GM18507 (cell line): Measurements from ENCODE around the gene PTPRD.

Source experiments
- DNase-seq: peaks from one replicate; pipeline ENCODE4 v3.0.0; 2011; ENCODE audit warnings: low read depth; ENCODE audit not compliant: insufficient read length; ENCODE audit errors: extremely low spot score
- FAIRE-seq: peaks from 2 replicates; lab custom pipeline; 2011; peaks lifted over from hg19 to GRCh38; lab: Jason Lieb, UNC

The PTPRD gene

DNA sequence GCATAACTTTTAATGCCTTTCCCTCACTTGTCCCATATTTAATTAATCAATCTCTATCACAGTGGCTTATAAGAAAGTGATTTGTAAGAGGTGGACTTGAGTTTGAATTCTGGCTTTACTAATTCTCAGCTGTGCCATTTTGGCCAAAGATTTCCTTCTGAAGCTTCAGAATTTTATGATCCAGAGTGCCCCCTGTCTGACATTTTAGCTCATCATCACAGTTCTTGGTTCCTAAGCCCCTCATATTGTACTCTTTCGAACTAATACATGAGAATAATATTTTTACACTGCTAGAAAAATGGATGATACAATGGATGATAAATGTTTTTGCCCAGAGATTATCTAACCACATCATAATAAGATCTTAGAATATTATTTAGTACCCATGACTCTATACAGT lies 1014.1 kb downstream of the PTPRD start:
- no peak for DNase-seq

GRCh38 chr9:9592104-9592503 lies 1020.7 kb downstream of the PTPRD start:
- FAIRE-seq, result no peak

More for the DNA sequence above, 1014.1 kb downstream of the PTPRD start:
- FAIRE-seq, result no peak

DNA sequence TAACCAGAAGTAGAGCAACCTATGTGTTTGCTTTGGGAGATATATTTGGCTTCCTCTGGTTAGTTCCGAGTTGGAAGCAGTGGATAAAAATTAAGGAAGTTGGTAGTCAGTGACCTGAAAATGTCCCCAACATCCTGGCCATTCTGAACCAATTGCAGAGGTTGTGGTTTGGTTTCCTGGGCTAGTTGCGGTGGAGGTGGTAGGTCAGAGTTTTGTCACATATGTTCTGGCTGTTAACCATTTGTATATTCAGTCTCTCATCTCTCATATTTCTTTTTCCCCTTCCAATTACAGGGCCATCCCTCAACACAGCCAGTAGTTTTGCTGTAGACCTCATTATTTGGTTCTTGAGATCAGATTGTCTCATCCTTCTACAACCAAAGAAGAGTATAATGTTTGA lies 1026.9 kb downstream of the PTPRD start:
- FAIRE-seq, result no peak
- DNase-seq, result no peak

More at GRCh38 chr9:9592104-9592503, 1020.7 kb downstream of the PTPRD start:
- DNase-seq, result no peak

DNA sequence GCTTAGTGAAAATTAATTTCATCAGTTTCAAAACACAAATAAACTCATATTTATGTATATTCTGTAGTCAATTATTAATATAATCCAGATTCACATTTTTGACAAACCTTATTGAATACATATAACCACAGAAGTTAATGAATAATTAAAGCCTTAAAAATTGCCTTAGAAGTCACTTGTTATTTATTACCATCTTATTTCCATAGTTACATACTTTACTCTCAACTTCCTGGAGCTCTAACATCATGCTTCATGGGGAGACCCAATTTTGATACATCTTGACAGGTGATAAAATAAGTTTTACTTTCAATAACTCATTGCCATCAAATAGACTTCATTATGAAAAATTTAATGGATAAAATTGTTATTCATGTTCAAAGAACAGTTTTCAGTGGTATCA lies 1038.7 kb downstream of the PTPRD start:
- FAIRE-seq (no peak), DNase-seq (no peak)

DNA sequence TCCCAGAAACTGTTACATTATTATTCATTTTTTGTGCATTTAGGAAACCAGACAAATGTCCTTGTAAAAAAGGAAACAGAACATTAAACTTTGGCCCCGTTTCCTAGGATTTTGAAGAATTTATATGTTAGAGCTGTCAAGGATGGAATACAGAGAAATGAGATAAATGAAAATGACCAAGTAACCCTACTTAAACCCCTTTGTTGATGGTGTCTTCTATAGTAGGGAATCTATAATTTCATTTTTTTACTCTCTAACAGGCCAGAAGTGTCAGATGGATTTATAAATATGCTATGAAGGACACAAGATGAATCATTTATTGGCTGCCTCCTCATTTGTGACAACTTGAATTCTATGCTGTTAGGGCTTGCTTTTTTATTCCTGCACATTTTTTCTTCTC lies 1047.1 kb downstream of the PTPRD start:
- no peak for FAIRE-seq

DNA sequence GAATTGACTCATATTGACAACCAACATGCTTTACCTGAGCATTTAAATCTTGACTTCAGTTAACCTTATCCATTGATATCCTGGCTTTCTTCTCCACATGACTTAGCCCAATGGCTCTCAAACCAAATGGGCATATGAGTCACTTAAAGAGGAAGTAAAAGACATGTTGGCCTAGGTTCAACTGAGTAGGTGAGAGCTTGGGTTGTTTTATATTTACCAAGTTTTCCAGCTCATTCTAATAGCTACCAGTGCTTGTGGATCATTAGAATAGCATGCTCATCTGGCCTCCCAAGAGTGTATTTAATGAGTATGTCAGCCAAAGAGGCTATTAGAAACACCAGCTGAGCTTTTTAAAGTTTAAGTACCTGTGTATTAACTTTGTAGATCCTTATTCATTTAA lies 1049.0 kb downstream of the PTPRD start:
- FAIRE-seq (no peak), DNase-seq (no peak)

More for the DNA sequence above, 1047.1 kb downstream of the PTPRD start:
- no peak for DNase-seq

- DNase-seq (no peak), FAIRE-seq (no peak)
Observed at GRCh38 chr9:9560382-9561035, 1052.3 kb downstream of the PTPRD start.

- FAIRE-seq (no peak), DNase-seq (no peak)
Observed at GRCh38 chr9:9558907-9559306, 1053.9 kb downstream of the PTPRD start.

GRCh38 chr9:9557804-9558334 lies 1054.9 kb downstream of the PTPRD start:
- DNase-seq, result no peak

DNA sequence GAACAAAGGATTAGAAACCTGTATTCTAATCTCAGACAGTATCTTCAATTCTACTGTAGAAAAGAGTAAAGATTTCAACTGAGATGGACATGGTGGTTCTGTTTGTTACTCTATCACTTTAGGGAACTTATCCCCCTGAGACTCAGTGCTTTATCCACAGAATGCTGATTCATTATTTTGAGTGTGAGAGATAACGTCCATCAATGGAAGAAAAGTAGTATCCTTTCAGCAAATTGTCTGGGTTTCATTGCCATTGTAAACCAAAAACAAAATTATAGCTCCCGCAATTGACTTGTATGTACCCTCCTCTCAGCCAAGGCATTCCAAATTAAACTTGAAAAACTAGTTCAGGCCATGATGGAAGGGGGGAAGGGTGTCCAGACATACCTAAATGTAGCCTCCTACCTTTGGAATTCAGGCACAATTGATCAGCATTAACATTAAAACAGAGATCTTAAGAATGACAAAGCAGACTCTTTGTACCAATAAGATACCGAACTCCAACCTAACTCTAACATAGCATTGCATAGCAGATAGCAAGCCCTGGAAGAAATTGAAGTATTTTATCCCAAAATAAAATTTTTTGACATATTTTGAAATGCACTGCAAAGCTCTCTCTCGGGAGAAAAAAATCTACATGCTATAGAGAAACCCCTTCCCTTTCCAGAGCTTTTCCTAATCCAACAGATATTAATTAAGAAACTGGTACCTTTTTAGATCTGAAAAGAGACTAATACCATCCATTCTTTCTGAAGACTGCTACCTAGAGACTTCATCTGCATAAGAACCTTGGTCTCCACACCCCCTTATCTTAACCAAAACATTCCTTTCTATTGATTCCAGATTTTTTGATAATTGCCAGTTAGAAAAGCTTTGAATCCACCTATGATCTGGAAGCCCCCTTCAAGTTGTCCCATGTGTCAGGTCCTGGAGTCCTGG lies 1055.7 kb downstream of the PTPRD start:
- DNase-seq, result no peak
- FAIRE-seq, result no peak

More at GRCh38 chr9:9557804-9558334, 1054.9 kb downstream of the PTPRD start:
- FAIRE-seq, result no peak

GRCh38 chr9:9552665-9553064 lies 1060.1 kb downstream of the PTPRD start:
- DNase-seq (no peak), FAIRE-seq (no peak)

- FAIRE-seq (no peak), DNase-seq (no peak)
Observed at GRCh38 chr9:9538766-9539165, 1074.0 kb downstream of the PTPRD start.

GRCh38 chr9:9538356-9538755 lies 1074.4 kb downstream of the PTPRD start:
- FAIRE-seq (no peak), DNase-seq (no peak)

- DNase-seq (no peak), FAIRE-seq (no peak)
Observed at GRCh38 chr9:9536523-9536922, 1076.3 kb downstream of the PTPRD start.

DNA sequence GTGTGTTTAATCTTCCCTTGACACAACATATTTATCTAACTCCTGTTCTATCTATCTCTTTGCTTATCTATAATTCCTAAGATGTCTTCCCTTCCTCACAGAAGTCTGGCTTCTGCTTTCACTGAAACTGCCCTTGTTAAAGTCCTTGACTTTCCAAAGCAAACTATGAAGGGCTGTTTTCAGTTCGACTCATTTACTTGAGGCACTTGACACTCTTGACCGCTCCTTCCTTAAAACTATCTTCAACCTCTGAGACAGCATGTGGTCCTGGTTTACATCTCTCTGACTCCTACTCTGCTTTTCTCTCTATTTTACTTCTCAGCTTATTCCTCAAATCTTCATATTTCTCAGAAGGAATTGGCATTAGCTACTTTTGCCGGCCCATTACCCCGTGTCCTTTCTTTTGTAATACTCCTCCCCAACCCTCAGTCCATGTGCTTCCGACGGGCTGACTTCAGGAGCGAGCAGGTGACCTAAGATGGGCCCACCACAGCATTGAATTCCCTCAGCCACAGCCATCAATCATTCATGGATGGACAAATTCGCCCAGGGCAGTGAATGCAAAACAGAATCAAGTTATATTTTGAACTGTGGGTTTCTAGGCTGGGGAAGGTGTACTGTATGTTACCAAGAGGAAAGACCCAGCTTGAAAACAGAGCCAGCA lies 1089.2 kb downstream of the PTPRD start:
- DNase-seq, result no peak

DNA sequence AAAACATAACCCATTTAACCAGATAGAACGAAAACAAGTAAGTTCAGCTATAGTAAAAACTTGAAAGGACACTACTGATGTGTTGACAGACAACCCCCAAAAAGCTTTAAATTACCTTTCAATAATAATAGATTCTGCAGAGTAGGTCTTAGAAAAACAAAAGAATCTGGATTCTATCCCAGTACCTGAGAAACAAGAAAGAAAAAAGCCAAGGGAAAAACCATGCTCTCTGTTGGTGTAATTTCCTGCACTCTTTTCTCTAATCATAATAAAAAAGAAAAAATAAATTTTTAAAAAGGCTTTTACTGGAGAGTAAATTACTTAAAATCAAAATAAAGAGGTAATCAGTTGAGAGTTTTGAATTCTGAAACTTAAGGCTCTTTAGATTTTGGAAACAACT lies 1090.4 kb downstream of the PTPRD start:
- FAIRE-seq (no peak), DNase-seq (no peak)

More for the DNA sequence above, 1089.2 kb downstream of the PTPRD start:
- FAIRE-seq, result no peak

DNA sequence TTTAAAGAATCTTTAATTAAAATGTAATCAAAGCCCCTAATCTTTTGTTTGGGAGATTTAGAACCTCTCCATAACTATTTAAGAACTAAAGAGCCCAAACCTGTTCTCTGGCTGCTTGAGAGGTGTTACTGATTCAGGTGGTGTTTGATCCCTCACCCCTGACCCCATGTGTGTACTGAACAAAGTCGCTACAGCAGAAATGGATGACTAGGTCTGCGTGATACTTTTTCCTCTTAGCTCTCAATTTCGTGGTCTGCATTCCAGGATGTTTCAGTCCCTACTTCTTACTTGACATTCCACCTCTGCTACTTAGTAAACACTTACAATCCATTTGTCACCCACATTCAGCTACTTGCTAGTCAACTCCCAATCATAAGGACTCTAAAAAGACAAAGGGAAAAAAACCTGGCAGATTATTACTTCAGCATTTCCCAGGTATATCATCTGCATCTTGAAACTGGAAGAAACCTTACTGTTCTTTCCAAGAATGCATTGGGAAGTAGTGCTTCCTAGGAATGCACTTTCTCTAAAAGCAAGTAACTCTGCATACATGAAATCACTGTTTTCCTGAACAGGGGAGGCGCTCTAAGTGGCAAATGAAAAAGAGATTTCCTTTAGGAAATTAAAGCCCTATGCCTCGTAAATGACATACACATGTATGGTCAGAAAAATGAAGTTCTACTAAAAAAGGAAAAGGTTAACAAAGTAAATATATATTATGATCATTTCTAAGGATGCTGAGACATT lies 1091.6 kb downstream of the PTPRD start:
- FAIRE-seq (no peak), DNase-seq (no peak)

- FAIRE-seq (no peak), DNase-seq (no peak)
Observed at GRCh38 chr9:9504869-9505268, 1107.9 kb downstream of the PTPRD start.

DNA sequence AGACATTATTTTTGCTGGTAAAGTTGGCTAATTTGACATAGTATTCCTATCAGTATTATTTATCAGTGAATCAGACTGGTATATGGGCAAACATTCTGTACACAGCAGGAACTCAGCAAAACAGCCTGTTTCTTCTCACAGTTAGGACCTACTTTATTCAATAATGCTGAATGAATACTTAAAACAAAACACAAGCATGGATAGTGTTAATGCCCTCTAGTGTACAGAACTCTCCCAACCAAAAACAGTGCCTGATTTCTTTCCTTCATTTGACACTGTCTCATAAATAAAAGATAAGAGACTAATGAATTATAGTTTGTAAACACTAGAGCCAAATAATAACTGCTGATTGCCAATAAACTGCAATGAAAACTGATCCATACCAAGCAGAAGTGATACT lies 1113.3 kb downstream of the PTPRD start:
- DNase-seq (no peak), FAIRE-seq (no peak)
